Measurements from ENCODE around the gene POLR3E. TPM values are rescaled to one million over a fixed set of nuclear protein-coding genes. Genes with fewer than 3 reads are reported as not detected.

Gene POLR3E
- total RNA-seq, 1 donor from 2014 or later = 97.1 TPM

GRCh38 chr16:22352140-22352539 is 54.9 kb downstream of the POLR3E start:
- ChIA-PET CTCF (no interaction called here), POLR2A (no interaction called here)
- no peaks in the 10 kb centered on the region for H3K9me3 Mint-ChIP-seq
- ATAC-seq (ENCODE audit: low read depth) = no peak
- no peak overlapping the region for H3K4me3 Mint-ChIP-seq
- intact Hi-C loops (cut with micrococcal nuclease) = no loop called here
- no peaks in the 10 kb centered on the region for H3K27me3 Mint-ChIP-seq
- H3K36me3 Mint-ChIP-seq (ENCODE audit: low read depth) = peaks cover 33% of the 10 kb centered on the region
- no peak overlapping the region for H3K27ac Mint-ChIP-seq
- H3K4me1 Mint-ChIP-seq = peaks cover 18% of the 10 kb centered on the region
- no peak for TF ChIP-seq CTCF (IDR thresholded peaks at IDR 0.05)
- DNase-seq = no peak

GRCh38 chr16:22352723-22353122 is 55.5 kb downstream of the POLR3E start:
- Mint-ChIP-seq H3K36me3 (ENCODE audit: low read depth) (peaks cover 27% of the 10 kb centered on the region), H3K9me3 (no peaks in the 10 kb centered on the region), H3K4me1 (peaks cover 23% of the 10 kb centered on the region), H3K27ac (no peak overlapping the region), H3K4me3 (no peak overlapping the region), H3K27me3 (no peaks in the 10 kb centered on the region)
- intact Hi-C loops (cut with micrococcal nuclease) = no loop called here
- ChIA-PET POLR2A (no interaction called here), CTCF (no interaction called here)
- ATAC-seq (ENCODE audit: low read depth) = no peak
- no peak for TF ChIP-seq CTCF (IDR thresholded peaks at IDR 0.05)
- DNase-seq = no peak

GRCh38 chr16:22353191-22353919 is 56.1 kb downstream of the POLR3E start:
- H3K27me3 Mint-ChIP-seq = no peaks in the 10 kb centered on the region
- no peaks in the 10 kb centered on the region for H3K9me3 Mint-ChIP-seq
- no peak overlapping the region for H3K4me3 Mint-ChIP-seq
- no peak for ATAC-seq (ENCODE audit: low read depth)
- POLR2A ChIA-PET = no interaction called here
- no peak overlapping the region for H3K27ac Mint-ChIP-seq
- peaks cover 30% of the 10 kb centered on the region for H3K4me1 Mint-ChIP-seq
- no peak for DNase-seq
- H3K36me3 Mint-ChIP-seq (ENCODE audit: low read depth) = peaks cover 25% of the 10 kb centered on the region
- intact Hi-C loops (cut with micrococcal nuclease) = no loop called here
- TF ChIP-seq CTCF (IDR thresholded peaks at IDR 0.05) = no peak
- CTCF ChIA-PET = no interaction called here

- Mint-ChIP-seq H3K4me1 (peaks cover 31% of the 10 kb centered on the region), H3K36me3 (ENCODE audit: low read depth) (peaks cover 20% of the 10 kb centered on the region), H3K9me3 (no peaks in the 10 kb centered on the region), H3K27me3 (no peaks in the 10 kb centered on the region), H3K4me3 (no peak overlapping the region), H3K27ac (no peak overlapping the region)
- ATAC-seq (ENCODE audit: low read depth) = no peak
- TF ChIP-seq CTCF (IDR thresholded peaks at IDR 0.05) = no peak
- intact Hi-C loops (cut with micrococcal nuclease) = no loop called here
- ChIA-PET CTCF (no interaction called here), POLR2A (no interaction called here)
- no peak for DNase-seq
Observed at GRCh38 chr16:22353933-22354541, 56.8 kb downstream of the POLR3E start.

GRCh38 chr16:22355487-22355908 is 58.3 kb downstream of the POLR3E start:
- Mint-ChIP-seq H3K27ac (no peak overlapping the region), H3K4me3 (no peak overlapping the region), H3K4me1 (peaks cover 31% of the 10 kb centered on the region), H3K36me3 (ENCODE audit: low read depth) (peaks cover 12% of the 10 kb centered on the region), H3K9me3 (no peaks in the 10 kb centered on the region), H3K27me3 (no peaks in the 10 kb centered on the region)
- intact Hi-C loops (cut with micrococcal nuclease) = no loop called here
- POLR2A ChIA-PET = no interaction called here
- DNase-seq = no peak
- CTCF ChIA-PET = no interaction called here
- TF ChIP-seq CTCF (IDR thresholded peaks at IDR 0.05) = no peak
- ATAC-seq (ENCODE audit: low read depth) = peak; percentile 47

Data from activated B cell treated with CpG ODN at 0.5 μM for 24 hours (primary cell).